Inflammatory macrophage (primary cell): ENCODE data around the gene DGKG.

Experiments used
- DNase-seq, 2 donors: peaks; one replicate each; pipeline ENCODE4 v3.0.0-alpha.2; 2020 to 2022

Gene DGKG

DNA sequence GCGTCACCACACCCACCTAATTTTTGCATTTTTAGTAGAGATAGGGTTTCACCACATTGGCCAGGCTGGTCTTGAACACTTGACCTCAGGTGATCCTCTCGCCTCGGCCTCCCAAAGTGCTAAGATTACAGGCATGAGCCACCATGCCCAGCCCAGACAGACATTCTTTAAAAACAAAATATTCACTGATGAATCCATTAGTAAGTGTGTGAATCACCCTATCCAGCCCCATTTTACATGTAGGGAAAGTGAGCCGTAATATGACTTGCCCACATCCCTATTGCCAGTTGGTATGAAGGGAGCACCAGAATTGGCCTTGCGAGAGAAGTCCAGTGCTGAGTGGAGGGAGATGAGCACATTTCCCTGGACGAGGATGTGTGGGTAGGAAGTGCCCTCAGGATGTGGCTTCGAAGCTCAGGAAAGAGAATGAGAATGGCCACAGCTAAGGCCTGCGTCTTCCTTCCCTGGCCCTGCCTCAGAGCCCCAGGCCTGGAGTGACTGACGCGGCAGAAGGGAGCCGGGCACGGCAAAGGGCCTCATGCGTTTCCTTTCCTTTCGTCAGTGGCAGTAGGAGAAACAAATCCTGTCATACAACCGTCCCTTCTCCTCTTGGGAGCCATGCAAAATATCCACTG lies 224.9 kb downstream of the DGKG start:
- no peak for DNase-seq

DNA sequence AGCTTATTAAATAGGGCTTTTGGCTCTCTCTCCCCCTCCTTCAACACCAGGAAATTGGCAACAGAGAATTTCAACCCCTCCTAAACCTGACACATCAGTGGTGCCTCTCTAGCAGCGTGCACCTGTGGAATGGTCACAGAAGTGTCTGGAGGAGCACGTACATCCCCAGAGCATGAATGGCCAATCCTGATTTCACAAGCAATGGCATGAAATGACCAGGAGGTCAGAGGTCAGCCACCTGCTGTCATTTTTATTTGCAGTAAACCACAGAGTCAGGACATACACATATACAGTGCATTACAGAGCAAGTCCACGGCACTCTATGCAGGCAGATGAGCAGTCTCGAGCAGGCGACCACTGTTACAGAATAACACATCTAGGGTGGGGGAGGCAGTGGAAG lies 228.1 kb downstream of the DGKG start:
- DNase-seq = no peak

DNA sequence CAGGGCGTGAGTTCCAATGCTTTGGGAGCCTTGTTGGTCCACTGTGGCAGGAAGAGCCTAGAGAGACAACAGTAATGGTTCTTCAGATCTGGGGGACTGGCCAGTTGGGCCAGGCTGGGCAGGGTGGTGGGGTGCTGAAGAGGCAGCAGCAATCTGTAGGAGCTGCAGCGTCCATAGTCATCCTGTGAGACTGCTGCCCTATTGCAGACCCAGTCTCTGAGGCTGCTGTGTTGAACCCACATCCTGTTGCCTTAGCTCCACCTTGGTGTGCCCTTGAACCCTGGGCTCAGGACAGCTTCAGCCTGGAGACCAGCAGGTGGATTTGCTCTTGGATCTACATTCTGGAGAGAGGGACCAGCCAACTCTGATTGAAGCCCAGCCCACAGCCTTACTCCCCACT lies 229.5 kb downstream of the DGKG start:
- no peak for DNase-seq

DNA sequence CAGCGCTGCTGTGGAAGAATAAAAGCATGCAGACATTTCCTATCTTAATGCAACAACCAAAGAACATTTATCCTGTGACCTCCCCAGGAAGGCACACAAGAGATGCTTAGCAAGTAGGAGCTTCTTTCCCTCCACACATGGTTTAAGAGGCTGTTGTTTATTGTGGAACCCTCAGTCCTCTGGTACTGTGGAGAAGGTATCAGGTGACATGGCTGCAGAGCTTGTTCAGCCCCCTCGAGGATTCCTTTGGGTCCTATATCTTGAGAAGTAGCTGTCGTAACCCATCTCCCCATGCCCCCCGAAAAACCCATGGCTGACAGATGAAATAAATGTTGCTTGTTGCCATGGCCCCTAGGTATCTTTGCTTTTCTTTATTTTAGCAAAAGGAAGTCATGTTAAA lies 232.8 kb downstream of the DGKG start:
- no peak for DNase-seq

DNA sequence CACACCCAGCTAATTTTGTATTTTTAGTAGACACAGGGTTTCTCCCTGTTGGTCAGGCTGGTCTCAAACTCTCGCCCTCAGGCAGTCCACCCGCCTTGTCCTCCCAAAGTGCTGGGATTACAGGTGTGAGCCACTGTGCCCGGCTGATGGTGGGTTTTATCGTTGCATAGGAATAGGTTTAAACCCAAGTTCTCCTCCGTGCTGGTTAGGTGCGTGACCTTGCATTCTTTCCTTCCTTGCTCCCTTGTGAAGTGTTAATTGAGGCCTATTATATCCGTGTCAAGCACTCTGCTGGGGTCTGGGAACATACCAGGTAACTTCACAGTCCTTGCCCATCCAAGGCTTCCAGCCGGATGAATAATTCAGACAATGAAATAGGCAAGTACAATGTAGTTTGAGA lies 233.9 kb downstream of the DGKG start:
- DNase-seq = no peak

DNA sequence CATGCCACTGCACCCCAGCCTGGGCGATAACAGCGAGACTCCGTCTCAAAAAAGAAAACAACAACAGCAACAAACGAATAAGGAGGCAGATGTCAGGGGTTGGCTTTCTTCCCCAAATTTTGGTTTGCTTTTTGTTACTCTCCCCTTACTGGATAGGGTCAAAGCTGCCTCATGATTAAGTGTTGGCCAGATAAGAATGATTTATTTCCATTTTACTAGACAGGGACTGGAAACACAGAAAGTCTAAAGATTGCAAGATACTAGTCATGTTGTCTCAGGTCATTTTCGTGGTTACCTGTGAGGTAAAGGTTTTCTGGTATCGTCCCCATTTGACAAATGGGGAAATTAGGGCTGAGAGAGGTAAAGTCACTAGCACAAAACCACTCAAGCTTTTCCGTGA lies 234.6 kb downstream of the DGKG start:
- no peak for DNase-seq

DNA sequence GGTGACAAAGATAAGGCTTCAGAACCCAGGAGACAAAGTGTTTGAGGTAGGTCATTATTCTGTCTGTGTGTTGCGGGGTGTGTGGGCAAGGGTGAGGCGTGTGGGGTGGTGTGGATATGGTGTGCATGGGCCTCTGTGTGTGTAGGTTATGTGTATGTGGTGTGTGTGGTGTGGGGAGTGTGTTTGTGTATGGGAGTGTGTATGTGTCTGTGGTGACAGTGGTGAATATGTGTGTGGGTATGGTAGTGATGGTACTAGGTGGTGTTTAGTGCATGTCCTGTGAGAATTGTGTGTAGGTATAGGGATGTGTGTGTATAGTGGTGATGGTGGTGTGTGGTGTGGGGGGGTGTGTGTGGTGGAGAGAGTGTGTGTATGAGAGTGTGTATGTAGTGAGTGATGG lies 236.9 kb downstream of the DGKG start:
- DNase-seq = no peak

DNA sequence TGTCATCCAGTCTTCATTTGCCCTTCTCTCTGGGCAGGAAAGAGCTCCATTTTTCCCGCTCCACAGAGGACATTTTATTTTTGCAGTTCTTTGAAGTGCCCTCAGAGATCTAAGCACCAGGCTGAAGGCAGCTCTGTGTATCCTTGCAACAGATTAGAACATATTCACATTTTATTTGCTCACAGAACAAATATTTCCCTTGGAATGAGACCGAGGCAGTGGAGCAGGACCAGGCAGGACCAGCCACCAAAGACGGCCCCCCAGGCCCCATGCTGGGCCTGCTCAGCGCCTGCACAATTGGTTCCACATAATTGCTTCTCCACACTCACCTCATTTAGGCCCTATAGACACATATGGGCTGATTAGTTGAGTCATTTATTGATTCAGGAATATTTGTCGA lies 237.4 kb downstream of the DGKG start:
- DNase-seq = no peak

DNA sequence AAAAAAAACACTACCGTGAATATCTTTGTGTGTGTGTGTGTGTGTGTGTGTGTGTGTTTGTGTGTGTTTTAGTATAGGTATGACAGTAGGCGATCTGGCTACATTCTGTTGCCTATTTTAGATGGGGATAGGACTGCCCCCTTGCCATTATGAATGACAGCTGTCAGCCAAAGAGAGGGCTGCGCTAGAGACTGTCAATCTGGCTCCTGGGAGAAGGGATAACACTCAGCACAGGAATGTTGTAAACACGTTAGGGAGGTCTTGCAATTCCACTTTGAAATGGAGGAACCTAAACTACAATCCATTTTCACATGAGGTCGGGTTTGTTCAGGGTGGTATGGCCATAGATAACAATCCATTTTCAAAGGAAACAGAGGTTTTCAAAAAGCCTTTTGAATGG lies 239.0 kb downstream of the DGKG start:
- no peak for DNase-seq

DNA sequence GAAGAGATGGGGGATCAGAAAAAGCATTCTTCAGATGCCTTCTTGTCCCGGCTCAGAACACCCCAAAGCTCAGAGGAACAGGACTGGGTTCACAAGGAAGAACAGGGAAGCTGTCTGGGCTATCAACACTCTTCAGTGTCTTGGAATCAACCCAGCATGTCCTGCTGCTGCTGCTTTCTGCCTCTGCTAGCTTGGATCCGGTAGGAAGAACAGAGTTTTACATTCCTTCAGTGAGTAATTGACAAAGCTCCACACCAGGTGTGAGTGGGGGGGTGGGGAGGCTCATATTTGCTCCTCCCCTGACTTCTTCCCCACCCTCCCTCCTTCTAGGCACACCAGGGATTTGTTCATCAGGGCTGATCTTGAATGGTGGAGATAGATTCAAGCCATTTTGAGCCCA lies 240.1 kb downstream of the DGKG start:
- no peak for DNase-seq

DNA sequence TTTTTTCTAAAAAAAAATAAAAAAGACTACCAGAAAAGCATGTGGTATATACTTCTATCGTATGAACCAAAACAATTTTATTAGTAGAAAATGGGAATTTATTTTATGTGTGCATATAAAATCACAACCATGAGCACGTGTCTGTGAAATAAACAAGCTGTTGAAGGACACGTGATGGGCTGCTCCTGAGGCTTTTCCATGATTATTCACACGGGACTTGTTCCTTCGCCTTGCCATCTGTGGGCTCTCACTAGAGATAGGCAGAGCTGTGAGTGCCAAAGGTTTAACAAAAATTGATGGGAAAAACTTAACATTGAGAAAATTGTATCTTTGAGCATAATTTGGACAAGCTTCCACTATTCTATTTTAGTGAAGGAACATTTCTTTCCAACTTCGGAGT lies 240.8 kb downstream of the DGKG start:
- no peak for DNase-seq

DNA sequence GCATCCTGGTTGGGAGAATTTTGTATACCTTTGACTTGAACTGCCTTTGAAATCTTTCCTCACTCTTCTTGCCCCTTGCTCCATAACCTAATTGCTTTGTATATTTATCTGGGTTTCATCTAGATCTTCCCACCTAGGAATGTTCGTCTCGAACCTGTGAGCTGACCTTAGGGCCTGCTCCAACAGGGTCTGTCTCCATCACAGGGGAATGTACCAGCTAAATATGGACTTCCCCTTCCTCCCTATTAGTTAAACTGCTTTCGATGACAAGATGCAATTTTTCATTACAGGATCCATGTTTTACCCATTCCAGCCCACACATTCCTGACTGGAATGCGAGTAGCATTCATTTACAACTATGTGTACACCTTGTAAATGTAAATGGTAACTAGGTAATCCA lies 242.5 kb downstream of the DGKG start:
- DNase-seq = no peak

DNA sequence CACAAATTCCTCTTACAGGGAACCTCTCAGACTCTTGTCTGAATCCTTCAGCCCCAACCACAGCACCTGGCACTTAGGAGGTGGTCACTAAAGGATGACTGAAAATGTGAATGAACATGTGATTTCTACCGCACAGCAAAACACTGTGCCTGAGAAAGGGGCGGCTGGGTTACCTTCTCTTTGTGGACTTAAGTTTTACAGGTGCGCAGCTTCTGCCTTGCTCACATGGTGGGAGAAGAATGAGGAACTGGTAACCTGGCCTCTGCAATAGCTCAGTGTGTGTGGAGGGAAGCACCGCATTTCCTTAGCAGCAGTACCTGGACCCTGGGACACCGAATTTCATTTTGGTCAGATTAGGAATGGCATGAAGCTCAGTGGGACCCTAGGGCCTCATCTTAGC lies 243.3 kb downstream of the DGKG start:
- DNase-seq = no peak

DNA sequence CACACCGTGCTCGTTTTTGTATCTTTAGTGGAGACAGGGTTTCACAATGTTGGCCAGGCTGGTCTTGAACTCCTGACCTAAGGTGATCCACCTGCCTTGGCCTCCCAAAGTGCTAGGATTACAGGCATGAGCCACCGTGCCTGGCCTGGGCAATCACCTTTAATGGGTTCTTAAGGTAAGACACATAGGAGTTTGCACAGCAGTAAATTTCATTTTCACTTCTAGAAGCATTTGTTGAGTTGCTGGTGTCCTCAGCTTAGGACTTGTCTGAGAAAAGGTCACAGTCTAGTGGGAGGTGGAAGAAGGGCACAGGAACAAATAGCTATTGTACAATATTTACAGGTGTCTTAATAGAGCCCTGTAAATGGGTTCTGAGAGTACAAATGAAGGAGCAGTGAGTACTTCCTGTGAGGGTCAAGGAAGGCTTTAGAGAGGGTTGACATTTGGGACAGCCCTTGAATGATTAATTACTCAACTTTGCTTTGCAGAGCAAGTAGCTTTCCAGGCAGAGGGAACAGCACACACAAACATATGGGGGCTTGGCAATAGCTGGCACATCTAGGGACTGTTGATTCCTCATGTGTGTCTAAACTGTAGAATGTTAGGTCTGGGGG lies 244.4 kb downstream of the DGKG start:
- DNase-seq = no peak

DNA sequence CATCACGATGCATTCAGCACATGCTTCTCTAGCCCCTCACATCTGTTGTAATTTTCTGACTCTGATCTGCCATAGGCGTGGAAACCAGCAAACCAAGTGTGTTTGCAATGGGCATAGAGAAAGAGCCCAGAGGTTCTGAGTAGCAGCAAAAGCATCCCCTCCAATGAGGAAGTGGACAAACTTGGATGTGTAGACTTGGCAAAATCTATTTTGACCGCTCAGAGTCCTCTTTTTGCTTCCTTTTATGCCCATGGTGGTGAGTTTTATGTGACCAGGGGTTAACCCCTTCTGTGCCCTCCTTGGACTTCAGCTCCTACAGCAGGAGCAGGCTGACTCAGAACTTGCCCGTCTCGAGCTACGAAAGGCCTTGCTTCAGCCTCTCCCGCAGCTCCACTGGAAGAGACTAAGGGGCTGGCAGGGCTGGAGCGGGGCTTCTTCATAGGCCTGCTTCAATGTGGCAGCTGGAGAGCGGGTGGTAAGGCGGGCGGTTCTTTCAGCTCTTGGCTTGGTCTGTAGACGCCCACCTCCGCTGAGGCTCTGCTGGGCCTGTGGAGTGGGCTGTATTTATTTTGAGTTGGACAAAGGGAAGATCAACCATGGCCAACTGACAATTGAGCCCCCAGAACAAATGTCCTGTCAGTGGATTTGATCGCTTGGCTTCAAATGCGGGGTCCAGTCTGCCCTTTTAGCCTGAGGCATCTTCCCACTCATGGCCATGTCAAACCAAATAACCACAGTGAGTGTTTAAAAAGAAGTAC lies 246.6 kb downstream of the DGKG start:
- peak; percentile 42 to 51 for DNase-seq

DNA sequence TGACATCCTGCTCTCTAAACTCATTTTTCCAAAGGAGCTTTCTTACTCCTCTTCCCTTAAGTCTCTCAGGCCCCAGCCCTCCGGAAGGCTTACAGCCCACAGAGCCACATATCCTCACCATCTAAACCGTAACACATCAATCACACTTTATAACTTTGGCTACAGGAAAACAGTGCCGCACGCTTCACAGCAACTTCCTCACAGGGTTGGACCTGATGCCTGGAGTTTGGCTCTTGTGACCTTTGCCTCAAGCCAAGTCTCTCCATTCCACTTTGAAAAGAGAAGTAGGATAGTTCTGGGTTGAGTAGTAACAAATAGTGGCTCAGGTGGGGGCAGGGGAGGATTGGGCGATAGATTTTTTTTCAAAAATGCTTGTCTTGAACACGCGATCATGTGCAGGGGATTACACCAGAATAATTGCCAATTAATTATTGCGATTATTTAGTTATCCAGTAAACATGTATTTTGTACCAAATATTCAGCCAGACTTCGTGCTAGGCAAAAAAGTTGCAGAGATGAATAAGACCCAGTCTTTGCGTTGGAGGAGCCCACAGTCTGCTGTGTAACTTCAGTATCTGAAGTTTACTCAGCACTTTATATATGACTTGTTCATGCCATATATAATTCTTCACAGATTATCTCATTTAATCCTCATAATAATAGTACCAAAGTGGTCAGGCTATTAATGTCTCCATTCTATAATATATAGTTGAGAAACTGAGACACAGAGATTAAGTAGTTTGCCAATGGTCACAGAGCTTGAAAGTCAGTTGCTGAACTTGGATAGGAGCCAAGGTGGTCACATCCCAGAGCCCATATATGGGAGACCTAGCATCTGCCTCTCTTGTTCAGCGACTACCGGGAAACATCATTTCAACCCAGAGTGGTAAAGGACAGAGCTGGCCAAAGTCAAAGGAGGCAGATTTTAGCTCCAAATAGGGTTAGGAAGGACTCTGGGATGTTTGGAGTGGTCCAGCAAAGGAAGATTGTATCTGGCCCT lies 250.8 kb downstream of the DGKG start:
- peak; percentile 63 to 64 for DNase-seq

DNA sequence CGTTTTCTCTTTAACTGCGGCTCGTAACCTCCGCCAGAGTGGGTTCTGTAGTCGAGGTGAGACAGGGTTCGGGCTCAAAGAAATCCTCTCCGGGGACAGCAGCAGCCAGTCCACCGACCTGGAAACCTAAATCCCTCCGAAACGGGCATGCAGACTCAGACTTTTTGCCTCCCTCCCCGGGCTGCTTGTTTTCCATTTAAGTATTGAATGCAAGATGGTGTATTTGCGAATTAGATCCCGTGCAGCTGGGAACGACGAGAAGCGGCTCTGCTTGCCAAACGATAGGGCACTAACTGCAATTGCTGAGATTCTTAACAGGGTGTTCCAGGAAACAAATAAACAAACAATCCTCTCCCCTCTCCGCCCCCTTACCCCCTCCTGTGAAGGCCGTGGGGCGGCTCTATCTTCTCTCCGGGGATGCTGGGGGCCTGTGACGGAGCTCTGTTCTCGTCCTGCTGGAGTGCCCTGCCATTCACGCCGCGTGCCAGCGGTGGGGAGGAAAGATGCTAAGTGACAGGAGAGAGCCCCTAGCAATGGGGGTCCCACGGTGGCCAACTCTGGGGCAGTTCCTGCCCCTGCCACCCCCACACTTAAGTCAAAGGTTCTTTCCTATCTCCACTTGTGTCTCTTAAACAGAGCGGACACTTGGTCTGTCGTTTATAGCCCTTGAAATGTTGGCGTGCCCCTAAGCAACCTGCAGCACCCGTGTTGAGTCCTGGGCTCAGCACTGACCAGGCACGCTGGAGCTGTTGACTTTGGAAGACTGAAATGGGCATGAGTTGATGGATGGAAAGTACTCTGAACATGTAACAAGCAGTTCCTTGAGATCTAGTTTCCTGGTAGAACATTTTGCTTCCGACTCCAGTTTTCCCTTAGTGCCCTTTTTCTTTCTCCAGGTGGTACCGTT lies 251.9 kb downstream of the DGKG start:
- no peak for DNase-seq

DNA sequence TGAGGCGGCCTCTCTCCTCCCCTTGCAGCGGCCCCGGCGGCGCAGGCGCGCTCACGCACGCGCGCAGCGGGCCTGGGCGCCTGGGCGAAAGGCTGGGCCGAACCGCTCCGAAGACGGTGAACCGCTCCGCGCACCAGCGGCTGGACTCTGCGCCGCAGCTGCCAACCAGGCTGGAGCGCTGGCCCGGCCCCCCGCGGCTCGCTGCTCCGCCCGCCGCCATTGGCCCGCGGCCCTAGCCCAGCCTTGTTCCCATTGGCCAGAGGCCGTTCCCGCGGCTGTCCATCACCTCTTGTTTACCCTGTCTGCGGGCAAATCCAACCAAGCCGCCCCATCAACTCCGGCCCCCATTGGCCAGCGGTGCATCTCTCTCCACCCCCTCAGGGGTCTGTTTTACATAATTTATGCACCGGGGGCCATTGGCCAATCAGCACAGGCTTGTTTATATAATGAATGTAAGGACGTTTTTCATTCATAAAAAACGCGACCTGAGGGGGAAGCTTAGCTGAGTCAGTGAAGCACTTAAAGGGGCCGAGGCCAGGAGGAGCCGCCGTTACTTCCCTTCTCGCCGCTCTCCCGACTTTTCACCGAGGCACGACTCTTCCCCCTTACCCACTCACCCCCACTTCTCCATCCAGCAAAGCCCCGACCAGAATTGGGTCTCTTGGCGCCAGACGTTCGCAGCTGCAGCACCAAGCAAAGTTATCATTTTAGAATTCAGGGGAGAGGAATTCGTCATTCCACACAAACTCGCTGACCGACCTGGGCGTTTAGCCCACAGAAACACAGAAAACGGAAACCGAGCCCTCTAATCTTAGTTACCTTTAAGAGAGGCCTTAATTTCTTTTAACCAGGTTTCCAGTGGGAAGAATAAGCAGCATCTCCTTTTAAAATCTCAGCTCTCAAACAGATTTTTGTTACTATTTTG lies 252.8 kb downstream of the DGKG start, which contains the start of gene ETV5:
TSS of gene ETV5 (minus strand) at position 149 of the 925 bp plus-strand sequence. CDS start 3,221 bp downstream, outside the sequence.
- peak; percentile 99 to 100 for DNase-seq

DNA sequence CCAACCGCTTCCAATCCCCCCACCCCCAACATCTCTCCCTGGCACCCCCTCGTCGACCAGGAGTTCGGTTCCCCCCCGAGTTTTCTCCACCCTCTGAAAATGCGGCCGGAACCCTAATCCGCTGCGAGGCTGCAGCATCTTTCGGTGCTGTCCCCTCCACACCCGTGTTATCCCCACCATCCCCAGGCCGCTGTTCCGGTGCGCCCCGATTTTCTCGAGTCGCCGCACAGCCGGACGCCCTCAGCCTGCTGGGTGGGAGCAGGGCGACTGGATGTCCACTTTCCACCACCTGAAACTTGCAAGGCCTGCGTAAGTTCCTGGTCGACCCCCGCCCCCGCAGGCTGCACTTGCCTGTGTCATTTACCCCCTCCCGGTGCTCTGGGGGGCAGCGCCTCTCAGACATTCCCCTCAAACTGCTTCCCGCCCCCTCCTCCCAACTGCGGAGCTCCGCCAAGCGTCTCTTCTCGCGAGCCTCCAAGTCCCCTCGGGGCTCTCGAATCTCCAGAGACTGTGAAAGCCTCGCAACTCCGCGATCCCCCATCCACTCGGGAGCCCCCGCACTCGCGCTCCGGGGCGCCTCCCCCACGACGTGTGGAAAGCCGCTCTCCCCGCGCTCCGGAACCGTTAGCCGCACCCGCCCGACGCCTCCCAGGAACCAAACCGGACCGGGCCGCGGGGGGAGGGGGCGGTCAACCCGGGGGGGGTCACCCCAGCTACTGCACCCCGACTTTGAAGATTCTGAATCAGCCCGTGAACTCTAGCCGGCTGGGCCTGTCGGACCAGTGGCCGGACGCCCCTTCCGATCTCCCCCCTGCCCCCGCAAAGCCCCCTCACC lies 253.7 kb downstream of the DGKG start:
- DNase-seq = peak; percentile 19 to 33
